SK-N-SH (cell line): Measurements from ENCODE around the gene ADGRL3. TPM values are rescaled to one million over a fixed set of nuclear protein-coding genes. Genes with fewer than 3 reads are reported as not detected.

Source experiments
- CTCF ChIA-PET: fragments of 300-600, 350-600 bp; formaldehyde crosslinking; extraction: SDS; loops from one replicate; lab custom pipeline; 2021; lab: Yijun Ruan, JAX
- POLR2A ChIA-PET: fragments of 350-600 bp; sonication (Branson Sonifier 250); formaldehyde crosslinking; extraction: SDS; loops from one replicate; lab custom pipeline; 2020; ENCODE audit warnings: antibody characterized with exemption, inconsistent platforms; lab: Yijun Ruan, JAX
- DNase-seq: peaks from one replicate; pipeline ENCODE4 v3.0.0; 2012
- H2AFZ ChIP-seq: fragments of 200-600 bp; sonication (generic); 2 replicates; pipeline ENCODE4 v1.8.1; 2016; ENCODE audit warnings: antibody characterized with exemption, mild to moderate bottlenecking, low read depth
- H3F3A ChIP-seq: fragments of 200-600 bp; sonication (generic); replicated peaks from 2 replicates; pipeline ENCODE3; 2016; ENCODE audit warnings: antibody characterized with exemption, mild to moderate bottlenecking; ENCODE audit not compliant: insufficient read depth
- H3K27ac ChIP-seq, 2 experiments: fragments of 200-500 bp in 1 of 2; fragments of 200-600 bp in 1 of 2; sonication (Bioruptor generic) in 1 of 2; sonication (generic), shearing (Covaris generic) in 1 of 2; 2 replicates each; pipeline versions ENCODE4 v1.5.1 to v1.6.1; 2014 to 2016; ENCODE audit warnings: low read depth in 2 of 2, inconsistent platforms in 1 of 2, low read length in 1 of 2, mild to moderate bottlenecking in 1 of 2, mixed read lengths in 1 of 2
- H3K27me3 ChIP-seq: fragments of 200-600 bp; sonication (generic), shearing (Covaris generic); 2 replicates; pipeline ENCODE4 v1.6.1; 2016; ENCODE audit warnings: mixed run types; ENCODE audit not compliant: insufficient read depth
- H3K36me3 ChIP-seq, 2 experiments: fragments of 200-500 bp in 1 of 2; fragments of 200-600 bp in 1 of 2; sonication (Bioruptor generic) in 1 of 2; sonication (generic) in 1 of 2; replicated peaks in 1 of 2; 2 replicates each; pipeline versions ENCODE3 to v1.5.1; 2014 to 2016; ENCODE audit warnings: low read length in 1 of 2, mild to moderate bottlenecking in 1 of 2; ENCODE audit not compliant: insufficient read depth in 2 of 2, control insufficient read depth in 1 of 2
- H3K4me1 ChIP-seq, 2 experiments: fragments of 200-500 bp in 1 of 2; fragments of 200-600 bp in 1 of 2; sonication (Bioruptor generic) in 1 of 2; sonication (generic), shearing (Covaris generic) in 1 of 2; 2 replicates each; pipeline versions ENCODE4 v1.5.1 to v1.6.1; 2014 to 2016; ENCODE audit warnings: low read depth in 1 of 2, low read length in 1 of 2, mixed run types in 1 of 2; ENCODE audit not compliant: insufficient read depth in 2 of 2, control insufficient read depth in 1 of 2
- H3K4me2 ChIP-seq: fragments of 200-600 bp; sonication (generic), shearing (Covaris generic); 2 replicates; pipeline ENCODE4 v1.6.1; 2017; ENCODE audit warnings: mixed run types
- H3K4me3 ChIP-seq, 2 experiments: fragments of 200-500 bp in 1 of 2; fragments of 200-600 bp in 1 of 2; sonication (Bioruptor generic) in 1 of 2; sonication (generic), shearing (Covaris generic) in 1 of 2; 2 replicates each; pipeline versions ENCODE4 v1.5.1 to v1.8.1; 2014 to 2016; ENCODE audit warnings: low read depth in 2 of 2, inconsistent platforms in 1 of 2, low read length in 1 of 2, mild to moderate bottlenecking in 1 of 2, mixed read lengths in 1 of 2, moderate library complexity in 1 of 2
- H3K79me2 ChIP-seq: fragments of 200-600 bp; sonication (generic); 2 replicates; pipeline ENCODE4 v1.8.1; 2017; ENCODE audit warnings: mild to moderate bottlenecking; ENCODE audit not compliant: insufficient read depth
- H3K9ac ChIP-seq: fragments of 200-600 bp; sonication (generic); 2 replicates; pipeline ENCODE4 v1.6.1; 2017; ENCODE audit warnings: mixed run types
- H3K9me2 ChIP-seq: fragments of 200-600 bp; sonication (generic); 2 replicates; pipeline ENCODE4 v1.6.1; 2017; ENCODE audit warnings: mixed run types
- H3K9me3 ChIP-seq: fragments of 200-600 bp; sonication (generic); 2 replicates; pipeline ENCODE4 v1.6.1; 2017; ENCODE audit warnings: mixed run types, mild to moderate bottlenecking, moderate library complexity
- H4K20me1 ChIP-seq: fragments of 200-600 bp; sonication (generic); 2 replicates; pipeline ENCODE4 v1.6.1; 2017; ENCODE audit warnings: mild to moderate bottlenecking, mixed run types; ENCODE audit not compliant: insufficient read depth
- FOXM1 ChIP-seq: IDR thresholded peaks from 2 replicates; pipeline ENCODE4 v1.4.0; 2012; ENCODE audit warnings: low read depth, mild to moderate bottlenecking
- GATA2 ChIP-seq: sonication (generic); formaldehyde crosslinking; IDR thresholded peaks from 2 replicates; pipeline ENCODE4 v1.5.0; 2020; ENCODE audit warnings: mild to moderate bottlenecking, missing genetic modification reagents
- MEF2A ChIP-seq: IDR thresholded peaks from 2 replicates; pipeline ENCODE4 v1.4.0; 2012; ENCODE audit warnings: low read depth, borderline replicate concordance
- MXI1 ChIP-seq: IDR thresholded peaks from 2 replicates; pipeline ENCODE4 v1.6.1; 2012; ENCODE audit warnings: mild to moderate bottlenecking, low read depth, low read length, improper control_type of control experiment
- NFIC ChIP-seq: IDR thresholded peaks from 2 replicates; pipeline ENCODE4 v1.4.0; 2012; ENCODE audit warnings: borderline replicate concordance
- NRF1 ChIP-seq: IDR thresholded peaks from 2 replicates; pipeline ENCODE4 v1.6.1; 2012; ENCODE audit warnings: low read depth, mild to moderate bottlenecking, low read length
- POLR2AphosphoS5 ChIP-seq: IDR thresholded peaks from 2 replicates; pipeline ENCODE4 v1.6.1; 2012; ENCODE audit warnings: low read depth, low read length
- RAD21 ChIP-seq: IDR thresholded peaks from 2 replicates; pipeline ENCODE4 v1.6.1; 2012; ENCODE audit warnings: mild to moderate bottlenecking, low read length
- RCOR1 ChIP-seq: fragments of 150-350 bp; IDR thresholded peaks from 2 replicates; pipeline ENCODE4 v1.6.1; 2017; ENCODE audit warnings: antibody characterized with exemption, low read length
- RXRA ChIP-seq: IDR thresholded peaks from 2 replicates; pipeline ENCODE4 v1.4.0; 2012; ENCODE audit warnings: low read depth, mild to moderate bottlenecking, borderline replicate concordance
- SMC3 ChIP-seq: IDR thresholded peaks from 2 replicates; pipeline ENCODE4 v1.6.1; 2012; ENCODE audit warnings: low read depth, low read length, improper control_type of control experiment
- TAF1 ChIP-seq: IDR thresholded peaks from 2 replicates; pipeline ENCODE4 v1.6.1; 2012; ENCODE audit warnings: low read depth, mild to moderate bottlenecking, low read length, moderate library complexity, borderline replicate concordance
- TEAD4 ChIP-seq: IDR thresholded peaks from 2 replicates; pipeline ENCODE4 v1.4.0; 2012; ENCODE audit warnings: mild to moderate bottlenecking, borderline replicate concordance; ENCODE audit not compliant: insufficient read depth
- WGBS: methylation state at CpG from one replicate; pipeline ENCODE4 v1.1.6; 2017; ENCODE audit warnings: low lambda C conversion rate; 5-methylcytosine and 5-hydroxymethylcytosine counted together
- polyA plus RNA-seq, 3 experiments: library from polyadenylated mRNA; depleted of rRNA; stranded (reverse); fragments of >200 nt; gene quantifications; 2 replicates each; pipeline ENCODE4 v1.2.3, GENCODE V29; 2012
- TF ChIP-seq, protein P1 (sequence below): IDR thresholded peaks from 2 replicates; pipeline ENCODE4 v1.4.0; 2012; ENCODE audit warnings: low read depth, borderline replicate concordance
- TF ChIP-seq, protein P2 (sequence below): fragments of 200-600 bp; sonication (generic); IDR thresholded peaks from 2 replicates; pipeline ENCODE4 v1.6.1; 2017; ENCODE audit warnings: antibody characterized with exemption, mild to moderate bottlenecking, moderate library complexity
- TF ChIP-seq, protein P3 (sequence below): IDR thresholded peaks from 2 replicates; pipeline ENCODE4 v1.4.0; 2012; ENCODE audit warnings: low read depth, borderline replicate concordance

ADGRL3 gene
- polyA plus RNA-seq, 1 of the 3 experiments (the other 2 are of a cell fraction), result 0.03 TPM

DNA sequence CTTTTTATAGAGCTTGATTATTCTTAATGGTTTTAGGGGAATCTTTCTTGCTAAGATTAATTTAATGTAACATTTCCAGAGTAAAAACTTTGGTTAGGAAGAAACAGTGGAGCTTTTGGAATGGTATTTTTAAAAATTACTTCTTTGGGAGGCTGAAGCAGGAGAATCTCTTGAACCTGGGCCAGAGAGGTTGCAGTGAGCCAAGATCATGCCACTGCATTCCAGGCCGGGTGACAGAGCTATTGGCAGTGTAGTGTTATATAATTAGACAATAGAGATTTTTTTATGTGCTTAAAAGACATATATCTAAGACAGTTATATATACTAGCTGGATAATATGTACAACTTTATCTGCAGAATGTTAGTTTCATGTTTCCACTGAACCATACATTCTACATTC is 585.6 kb downstream of the ADGRL3 start:
- POLR2A ChIA-PET, result no interaction called here
- H3K9me3 ChIP-seq, result no peaks in the 10 kb centered on the region
- TF ChIP-seq SMC3 (no peak), TAF1 (no peak), RXRA (no peak), POLR2AphosphoS5 (no peak), MXI1 (no peak), RCOR1 (no peak), GATA2 (no peak), FOXM1 (no peak), NRF1 (no peak), RAD21 (no peak), MEF2A (no peak), NFIC (no peak), TEAD4 (no peak)
- TF ChIP-seq, protein P1, sequence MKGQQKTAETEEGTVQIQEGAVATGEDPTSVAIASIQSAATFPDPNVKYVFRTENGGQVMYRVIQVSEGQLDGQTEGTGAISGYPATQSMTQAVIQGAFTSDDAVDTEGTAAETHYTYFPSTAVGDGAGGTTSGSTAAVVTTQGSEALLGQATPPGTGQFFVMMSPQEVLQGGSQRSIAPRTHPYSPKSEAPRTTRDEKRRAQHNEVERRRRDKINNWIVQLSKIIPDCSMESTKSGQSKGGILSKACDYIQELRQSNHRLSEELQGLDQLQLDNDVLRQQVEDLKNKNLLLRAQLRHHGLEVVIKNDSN, result no peak
- TF ChIP-seq, protein P2, sequence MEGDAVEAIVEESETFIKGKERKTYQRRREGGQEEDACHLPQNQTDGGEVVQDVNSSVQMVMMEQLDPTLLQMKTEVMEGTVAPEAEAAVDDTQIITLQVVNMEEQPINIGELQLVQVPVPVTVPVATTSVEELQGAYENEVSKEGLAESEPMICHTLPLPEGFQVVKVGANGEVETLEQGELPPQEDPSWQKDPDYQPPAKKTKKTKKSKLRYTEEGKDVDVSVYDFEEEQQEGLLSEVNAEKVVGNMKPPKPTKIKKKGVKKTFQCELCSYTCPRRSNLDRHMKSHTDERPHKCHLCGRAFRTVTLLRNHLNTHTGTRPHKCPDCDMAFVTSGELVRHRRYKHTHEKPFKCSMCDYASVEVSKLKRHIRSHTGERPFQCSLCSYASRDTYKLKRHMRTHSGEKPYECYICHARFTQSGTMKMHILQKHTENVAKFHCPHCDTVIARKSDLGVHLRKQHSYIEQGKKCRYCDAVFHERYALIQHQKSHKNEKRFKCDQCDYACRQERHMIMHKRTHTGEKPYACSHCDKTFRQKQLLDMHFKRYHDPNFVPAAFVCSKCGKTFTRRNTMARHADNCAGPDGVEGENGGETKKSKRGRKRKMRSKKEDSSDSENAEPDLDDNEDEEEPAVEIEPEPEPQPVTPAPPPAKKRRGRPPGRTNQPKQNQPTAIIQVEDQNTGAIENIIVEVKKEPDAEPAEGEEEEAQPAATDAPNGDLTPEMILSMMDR, result no peak
- TF ChIP-seq, protein P3, sequence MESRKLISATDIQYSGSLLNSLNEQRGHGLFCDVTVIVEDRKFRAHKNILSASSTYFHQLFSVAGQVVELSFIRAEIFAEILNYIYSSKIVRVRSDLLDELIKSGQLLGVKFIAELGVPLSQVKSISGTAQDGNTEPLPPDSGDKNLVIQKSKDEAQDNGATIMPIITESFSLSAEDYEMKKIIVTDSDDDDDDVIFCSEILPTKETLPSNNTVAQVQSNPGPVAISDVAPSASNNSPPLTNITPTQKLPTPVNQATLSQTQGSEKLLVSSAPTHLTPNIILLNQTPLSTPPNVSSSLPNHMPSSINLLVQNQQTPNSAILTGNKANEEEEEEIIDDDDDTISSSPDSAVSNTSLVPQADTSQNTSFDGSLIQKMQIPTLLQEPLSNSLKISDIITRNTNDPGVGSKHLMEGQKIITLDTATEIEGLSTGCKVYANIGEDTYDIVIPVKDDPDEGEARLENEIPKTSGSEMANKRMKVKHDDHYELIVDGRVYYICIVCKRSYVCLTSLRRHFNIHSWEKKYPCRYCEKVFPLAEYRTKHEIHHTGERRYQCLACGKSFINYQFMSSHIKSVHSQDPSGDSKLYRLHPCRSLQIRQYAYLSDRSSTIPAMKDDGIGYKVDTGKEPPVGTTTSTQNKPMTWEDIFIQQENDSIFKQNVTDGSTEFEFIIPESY, result no peak
- TF ChIP-seq, all 33 proteins: peak for 0
- H3K4me2 ChIP-seq, result no peak overlapping the region
- no peaks in the 10 kb centered on the region for H3K36me3 ChIP-seq
- H3F3A ChIP-seq, result no peaks in the 10 kb centered on the region
- DNase-seq, result no peak
- H3K79me2 ChIP-seq, result no peaks in the 10 kb centered on the region
- H3K27me3 ChIP-seq, result no peaks in the 10 kb centered on the region
- WGBS, result 17% methylated on average over 1 of the region's 1 CpG
- H4K20me1 ChIP-seq, result no peaks in the 10 kb centered on the region
- no peak overlapping the region for H3K4me3 ChIP-seq
- no peaks in the 10 kb centered on the region for H3K9me2 ChIP-seq
- CTCF ChIA-PET, result no interaction called here
- H2AFZ ChIP-seq, result no peak overlapping the region
- H3K4me1 ChIP-seq, result no peaks in the 10 kb centered on the region
- H3K9ac ChIP-seq, result no peak overlapping the region
- H3K27ac ChIP-seq, result no peak overlapping the region

DNA sequence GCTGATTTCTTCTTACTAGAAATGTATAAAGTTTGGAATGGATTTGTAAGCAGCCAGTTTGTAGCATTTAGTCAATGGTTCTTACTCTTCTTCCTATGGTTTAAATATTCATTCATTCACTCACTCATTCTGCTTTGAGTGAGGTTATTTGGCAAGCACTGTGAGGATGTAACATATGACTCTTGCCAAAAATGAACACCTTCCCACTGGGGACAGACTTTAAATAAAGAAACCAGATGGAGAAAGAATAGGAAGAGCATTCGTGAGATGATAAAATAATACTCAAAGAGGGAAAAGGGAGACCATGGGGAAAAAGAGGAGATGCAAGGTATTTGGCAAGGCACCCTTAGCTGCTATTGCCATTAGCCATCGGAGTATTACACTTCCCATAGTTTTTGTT is 586.1 kb downstream of the ADGRL3 start:
- Histone ChIP-seq H4K20me1 (no peaks in the 10 kb centered on the region), H2AFZ (no peak overlapping the region), H3F3A (no peaks in the 10 kb centered on the region), H3K4me2 (no peak overlapping the region), H3K9me2 (no peaks in the 10 kb centered on the region), H3K36me3 (no peaks in the 10 kb centered on the region), H3K79me2 (no peaks in the 10 kb centered on the region), H3K4me3 (no peak overlapping the region), H3K27ac (no peak overlapping the region), H3K4me1 (no peaks in the 10 kb centered on the region), H3K9ac (no peak overlapping the region), H3K27me3 (no peaks in the 10 kb centered on the region), H3K9me3 (no peaks in the 10 kb centered on the region)
- no peak for DNase-seq
- POLR2A ChIA-PET, result no interaction called here
- TF ChIP-seq, protein P3, result no peak
- no peak for TF ChIP-seq SMC3
- WGBS, result 53% methylated on average over 2 of the region's 2 CpGs
- CTCF ChIA-PET, result no interaction called here
